NB4 (cell line): Measurements from ENCODE around the gene DNAAF8.

Experiments
- DNase-seq: peaks from one replicate; pipeline ENCODE4 v3.0.0; 2010; ENCODE audit warnings: low read depth
- H3K4me3 ChIP-seq: one replicate; pipeline ENCODE4 v1.5.1; 2011; ENCODE audit warnings: mild to moderate bottlenecking, low read depth, low read length, moderate library complexity
- MYC ChIP-seq: IDR thresholded peaks from 2 replicates; pipeline ENCODE4 v1.6.1; 2011; ENCODE audit warnings: low read depth, low read length
- POLR2A ChIP-seq: IDR thresholded peaks from 2 replicates; pipeline ENCODE4 v1.6.1; 2011; ENCODE audit warnings: mild to moderate bottlenecking; ENCODE audit not compliant: insufficient read length; ENCODE audit errors: extremely low read depth
- TF ChIP-seq, protein P1 (sequence below): IDR thresholded peaks from 2 replicates; pipeline ENCODE4 v1.6.1; 2011; ENCODE audit warnings: low read depth, low read length
- TF ChIP-seq, protein P2 (sequence below): IDR thresholded peaks from one replicate; pipeline ENCODE4 v1.5.1; 2012; ENCODE audit warnings: low read depth, low read length

DNAAF8 gene

DNA sequence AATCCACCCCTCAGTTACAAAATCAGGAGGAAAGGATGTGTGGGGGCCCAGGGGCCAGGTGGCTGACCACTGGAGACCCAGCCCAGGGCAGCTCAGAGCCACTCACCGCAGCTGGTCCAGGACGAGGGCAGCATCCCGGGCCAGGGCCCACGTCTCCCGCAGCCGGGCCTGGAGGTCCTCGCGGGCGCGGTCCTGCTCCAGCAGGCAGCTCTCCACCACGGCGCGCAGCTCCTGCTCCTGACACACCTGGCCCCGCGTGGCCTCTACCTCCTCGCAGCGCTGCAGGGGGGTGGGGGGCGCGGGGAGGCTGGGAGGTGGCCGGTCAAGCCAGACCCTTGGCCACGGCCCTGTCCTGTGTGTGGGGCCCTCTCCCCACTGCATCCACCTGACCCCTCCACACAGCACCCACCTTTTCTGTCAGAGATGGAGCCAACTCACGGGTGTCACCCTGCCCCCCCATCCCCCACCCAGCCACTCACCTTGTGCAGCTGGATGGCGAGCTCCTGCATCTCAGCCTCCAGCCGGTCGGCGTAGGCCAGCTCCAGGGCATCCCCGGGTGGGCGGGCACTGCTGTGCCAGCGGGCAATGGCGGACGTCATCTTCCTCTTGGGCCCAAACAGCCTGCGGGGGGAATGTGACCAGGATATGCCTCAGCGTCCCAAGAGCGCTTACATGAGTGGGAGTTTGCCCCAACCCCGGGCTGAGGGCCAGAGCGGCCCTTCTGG, 35.9 kb upstream of the DNAAF8 start:
- H3K4me3 ChIP-seq, result no peak overlapping the region
- TF ChIP-seq, protein P1, sequence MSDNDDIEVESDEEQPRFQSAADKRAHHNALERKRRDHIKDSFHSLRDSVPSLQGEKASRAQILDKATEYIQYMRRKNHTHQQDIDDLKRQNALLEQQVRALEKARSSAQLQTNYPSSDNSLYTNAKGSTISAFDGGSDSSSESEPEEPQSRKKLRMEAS, result no peak
- TF ChIP-seq MYC, result no peak
- no peak for TF ChIP-seq POLR2A
- TF ChIP-seq, protein P2, sequence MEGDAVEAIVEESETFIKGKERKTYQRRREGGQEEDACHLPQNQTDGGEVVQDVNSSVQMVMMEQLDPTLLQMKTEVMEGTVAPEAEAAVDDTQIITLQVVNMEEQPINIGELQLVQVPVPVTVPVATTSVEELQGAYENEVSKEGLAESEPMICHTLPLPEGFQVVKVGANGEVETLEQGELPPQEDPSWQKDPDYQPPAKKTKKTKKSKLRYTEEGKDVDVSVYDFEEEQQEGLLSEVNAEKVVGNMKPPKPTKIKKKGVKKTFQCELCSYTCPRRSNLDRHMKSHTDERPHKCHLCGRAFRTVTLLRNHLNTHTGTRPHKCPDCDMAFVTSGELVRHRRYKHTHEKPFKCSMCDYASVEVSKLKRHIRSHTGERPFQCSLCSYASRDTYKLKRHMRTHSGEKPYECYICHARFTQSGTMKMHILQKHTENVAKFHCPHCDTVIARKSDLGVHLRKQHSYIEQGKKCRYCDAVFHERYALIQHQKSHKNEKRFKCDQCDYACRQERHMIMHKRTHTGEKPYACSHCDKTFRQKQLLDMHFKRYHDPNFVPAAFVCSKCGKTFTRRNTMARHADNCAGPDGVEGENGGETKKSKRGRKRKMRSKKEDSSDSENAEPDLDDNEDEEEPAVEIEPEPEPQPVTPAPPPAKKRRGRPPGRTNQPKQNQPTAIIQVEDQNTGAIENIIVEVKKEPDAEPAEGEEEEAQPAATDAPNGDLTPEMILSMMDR, result no peak
- DNase-seq, result no peak

DNA sequence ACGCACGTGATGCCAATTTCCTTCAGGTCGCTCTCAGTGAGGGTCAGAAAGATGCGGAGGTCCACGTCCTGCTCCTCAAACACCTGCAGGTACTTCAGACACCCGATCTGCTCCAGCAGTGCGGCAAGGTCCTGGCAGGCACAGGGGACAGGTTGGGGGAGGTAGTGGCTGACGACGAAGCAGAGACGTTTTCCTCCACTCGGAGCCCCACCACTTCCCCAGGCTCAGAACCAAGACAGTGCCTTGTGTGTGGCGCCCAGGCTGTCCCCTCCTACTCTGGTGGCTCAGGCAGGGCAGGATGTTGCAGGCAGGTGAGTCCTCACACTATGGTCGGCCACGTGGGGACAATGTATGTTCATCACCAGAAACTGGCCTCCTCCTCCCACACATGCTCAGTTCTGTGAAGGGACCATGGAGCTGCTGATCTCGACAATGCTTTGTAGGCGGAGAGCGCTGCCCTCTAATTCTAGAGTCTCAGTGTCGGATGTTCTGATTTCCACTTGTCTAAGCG, 35.2 kb upstream of the DNAAF8 start:
- no peak overlapping the region for H3K4me3 ChIP-seq
- peak; percentile 7 for DNase-seq
- TF ChIP-seq, protein P2, result no peak
- TF ChIP-seq MYC (no peak), POLR2A (no peak)
- TF ChIP-seq, protein P1, result no peak

DNA sequence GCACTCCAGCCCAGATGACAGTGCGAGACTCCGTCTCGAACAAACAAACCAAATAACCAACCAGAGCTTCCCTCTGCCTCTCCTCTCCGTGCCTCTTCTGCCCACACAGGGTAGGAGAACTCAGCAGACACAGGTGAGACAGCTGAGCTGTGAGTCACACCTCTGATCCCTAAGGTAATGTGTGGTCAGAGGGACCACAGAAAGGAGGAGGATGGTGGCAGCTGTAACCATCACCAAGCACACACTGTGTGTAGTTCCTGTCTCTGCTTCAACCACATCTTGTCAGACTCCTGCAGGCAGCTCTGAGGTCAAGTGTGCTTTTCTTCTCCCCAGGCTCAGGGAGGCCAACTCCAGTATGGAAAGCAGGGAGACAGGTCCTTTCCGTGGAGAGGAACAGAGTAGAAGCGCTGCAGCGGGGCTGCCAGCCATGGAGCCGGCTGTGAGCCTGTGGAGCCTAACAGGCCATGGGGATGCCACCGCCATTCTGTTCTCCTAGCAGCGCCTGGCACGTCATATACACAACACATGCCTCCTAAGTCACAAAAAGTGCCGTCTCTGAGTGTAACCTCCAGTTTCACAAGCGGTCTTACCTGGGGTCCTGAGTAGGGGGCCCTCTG, 33.8 kb upstream of the DNAAF8 start:
- DNase-seq, result no peak
- no peak for TF ChIP-seq MYC
- TF ChIP-seq POLR2A, result no peak
- TF ChIP-seq, protein P2, result no peak
- TF ChIP-seq, protein P1, result no peak

DNA sequence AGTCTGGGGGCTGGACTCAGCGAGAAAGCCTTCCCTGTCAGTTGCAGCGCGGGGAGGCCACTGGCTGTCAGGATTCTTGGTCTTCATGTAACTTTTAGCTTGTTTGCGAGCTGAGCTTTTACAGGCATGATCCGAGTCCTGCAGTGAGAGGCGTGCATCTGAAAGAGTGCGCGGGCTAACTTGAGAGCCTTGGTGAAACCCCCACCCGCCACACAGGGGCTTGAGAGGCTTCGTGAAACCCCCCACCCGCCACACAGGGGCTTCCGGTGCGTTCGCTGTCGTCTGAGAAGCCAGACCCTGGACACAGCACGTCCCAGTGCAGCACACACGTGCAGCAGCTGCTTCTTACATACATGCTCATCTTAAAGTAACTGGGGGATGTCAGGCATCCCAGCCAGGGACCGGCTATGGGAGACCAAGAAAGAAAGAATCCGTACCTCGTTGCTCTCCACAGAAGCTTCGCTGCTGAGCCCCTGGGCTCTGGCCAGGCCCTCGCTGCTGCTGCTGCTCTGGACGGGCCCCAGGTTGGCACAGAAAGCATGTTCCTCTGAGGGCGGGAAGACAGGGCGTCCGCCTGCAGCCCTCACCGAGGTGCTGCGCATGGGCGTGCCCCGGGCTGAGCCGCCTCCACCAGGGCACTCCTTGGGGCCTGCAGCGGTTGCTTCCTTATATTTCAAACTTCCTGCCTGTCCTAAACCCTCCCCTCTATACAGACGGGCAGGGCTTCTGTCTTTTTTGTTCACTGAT, 33.2 kb upstream of the DNAAF8 start:
- no peak for DNase-seq
- H3K4me3 ChIP-seq, result no peak overlapping the region
- no peak for TF ChIP-seq POLR2A
- no peak for TF ChIP-seq MYC
- TF ChIP-seq, protein P1, result no peak
- TF ChIP-seq, protein P2, result no peak

More for the DNA sequence above, 33.8 kb upstream of the DNAAF8 start:
- no peak overlapping the region for H3K4me3 ChIP-seq

DNA sequence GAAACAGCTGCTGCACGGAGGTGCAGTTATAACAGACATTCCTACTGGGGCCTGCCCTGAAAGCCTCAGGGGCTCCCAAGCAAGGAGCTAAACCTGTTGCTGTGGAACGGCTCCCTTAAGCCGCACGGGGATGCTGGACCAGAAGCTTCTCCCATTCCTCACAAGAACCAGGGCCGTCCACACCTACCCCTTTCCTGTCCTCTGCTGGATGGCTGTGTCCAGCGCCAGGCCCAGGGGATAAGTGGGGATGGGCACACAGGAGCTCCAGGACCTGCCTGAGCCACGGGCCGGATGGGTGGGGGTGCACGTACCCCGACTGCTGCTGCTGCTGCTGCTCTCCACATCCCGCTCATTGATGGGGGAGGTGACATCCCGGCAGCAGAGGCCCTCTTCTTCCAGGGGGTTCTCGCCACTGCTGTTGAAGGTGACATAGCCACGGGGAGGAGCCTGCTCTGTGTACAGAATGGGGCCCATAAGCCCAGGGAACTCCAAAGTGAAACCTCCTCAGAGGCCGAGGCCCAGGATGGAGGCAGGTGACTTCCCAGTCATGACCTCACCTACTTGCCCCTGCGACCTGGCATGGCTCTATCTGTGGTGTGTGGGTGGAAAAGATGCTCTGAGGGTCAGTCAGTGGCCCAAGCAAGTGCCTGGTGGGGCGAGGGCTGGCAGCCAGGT, 32.4 kb upstream of the DNAAF8 start:
- DNase-seq, result no peak
- TF ChIP-seq POLR2A (no peak), MYC (no peak)
- TF ChIP-seq, protein P2, result no peak
- TF ChIP-seq, protein P1, result no peak
- H3K4me3 ChIP-seq, result no peak overlapping the region
